ENCODE measurements around the gene TUBGCP3. TPM values are rescaled to one million over a fixed set of nuclear protein-coding genes. Genes with fewer than 3 reads are reported as not detected.

TUBGCP3 gene
- total RNA-seq, 1 experiment from 2014 or later = 51.4 TPM

Other genes starting within 250 kb of the TUBGCP3 start
- gene SPACA7, start 211.8 kb downstream of the TUBGCP3 start, total RNA-seq (2021; ENCODE audit: unreplicated experiment) = not detected
- gene ATP11A, start 101.9 kb upstream of the TUBGCP3 start, total RNA-seq (2021; ENCODE audit: unreplicated experiment) = 80.4 TPM

Data from HCT116 (cell line).